ENCODE measurements around the gene ZFP28. TPM values are rescaled to one million over a fixed set of nuclear protein-coding genes. Genes with fewer than 3 reads are reported as not detected.

ZFP28 gene
- total and polyA plus RNA-seq, 2 of the 8 experiments (the other 6 are each of a cell fraction or from before 2014, with no cell fraction given) = 1.6 to 4.5 TPM

DNA sequence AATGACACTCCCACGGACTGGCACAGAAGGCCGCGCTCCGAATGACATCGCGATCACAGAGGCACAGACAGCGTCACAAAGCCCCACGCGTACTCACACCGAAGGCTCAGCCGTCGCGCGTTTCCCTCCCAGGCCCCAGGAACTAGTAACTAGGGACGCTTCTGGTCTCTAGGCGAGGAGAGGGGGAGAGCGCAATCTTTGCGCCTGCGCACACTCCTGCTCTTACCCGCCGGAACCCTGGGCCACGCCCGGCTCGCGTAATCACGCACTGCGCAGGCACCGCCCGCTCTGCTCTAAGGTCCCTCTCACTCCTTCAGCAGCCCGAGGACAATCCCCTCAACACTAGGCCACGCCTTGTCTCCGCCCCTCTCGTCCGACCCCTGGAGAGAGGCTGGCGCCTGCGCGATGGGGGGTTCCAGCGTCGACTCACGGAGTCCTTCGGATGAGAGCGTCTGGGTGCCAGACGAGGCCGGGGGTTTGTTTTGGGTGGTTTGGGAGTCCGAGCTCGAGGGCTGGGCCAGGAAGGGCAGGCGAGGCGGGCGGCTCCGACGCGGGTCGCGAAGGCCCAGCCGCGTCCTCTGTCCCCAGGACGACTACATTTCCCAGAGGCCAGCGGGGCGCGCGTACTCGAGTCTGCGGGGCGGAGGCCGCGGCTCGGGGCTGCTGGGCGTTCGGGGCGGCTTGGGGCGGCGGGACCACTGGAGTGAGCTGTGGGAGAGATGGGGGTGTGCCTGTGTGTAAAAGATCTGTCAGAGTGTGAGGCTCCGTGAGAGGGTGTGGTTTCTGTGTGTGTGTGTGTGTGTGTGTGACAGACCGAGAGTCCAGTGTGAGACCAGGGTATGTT lies 31.1 kb upstream of the ZFP28 start, which contains the start of gene ZNF471:
Gene ZNF471, plus strand, starts transcription at position 410 of the 844 bp plus-strand sequence. CDS start 3,717 bp downstream, outside the sequence.
- H4K20me1 ChIP-seq (replicated peaks in 1 of 2; ENCODE audit: control insufficient read depth in 1 of 2, insufficient read depth in 2 of 2, low read length in 2 of 2) = peaks cover 0 to 2% of the 10 kb centered on the region in 2 experiments
- peaks cover 0 to 10% (median 2%) of the 10 kb centered on the region in 4 experiments; a peak in 5 of 7 replicates for H3K4me1 ChIP-seq (replicated peaks in 1 of 4; ENCODE audit: control insufficient read depth in 3 of 4, insufficient read depth in 4 of 4, low read length in 3 of 4)
- peak within 1 kb of the TSS; percentile 90 for H3K56ac ChIP-seq (replicated peaks; ENCODE audit: insufficient read length, low read depth, low read length)
- no peak within 1 kb of the TSS for H2BK20ac ChIP-seq (ENCODE audit: low read length)
- CTCF ChIA-PET (ENCODE audit: partially characterized antibody) = interaction anchor here (0.7 to 1.7 kb wide), 3 partner anchors 17 to 442 kb away, joined by 3 read pairs; partner anchors contain the start of gene ZFP28
- H3K23ac ChIP-seq (ENCODE audit: insufficient read length) = no peak within 1 kb of the TSS
- H4K91ac ChIP-seq (replicated peaks; ENCODE audit: insufficient read length, low read length) = peak within 1 kb of the TSS; percentile 73
- H3K4me2 ChIP-seq (ENCODE audit: insufficient read depth in 1 of 2, low read depth in 2 of 2, low read length in 2 of 2) = peak within 1 kb of the TSS; percentile 100
- peak within 1 kb of the TSS; percentile 10; the same call in 1 of the 2 replicates for H2BK12ac ChIP-seq (ENCODE audit: low read depth, low read length)
- POLR2A ChIA-PET (ENCODE audit: partially characterized antibody) = interaction anchor here (1.1 to 1.8 kb wide), 3 partner anchors 11 to 31 kb away, joined by 3 to 8 read pairs (median 4); partner anchors contain the start of gene ZFP28
- DNase-seq (ENCODE audit: low read depth in 1 of 2, low spot score in 2 of 2) = peak; percentile 88 to 93
- H3K27ac ChIP-seq (ENCODE audit: low read depth, low read length) = peak within 1 kb of the TSS; percentile 78
- no peak within 1 kb of the TSS for H3K14ac ChIP-seq (ENCODE audit: insufficient read length)
- H3K23me2 ChIP-seq (ENCODE audit: low read depth, low read length) = peaks cover 14% of the 10 kb centered on the region
- peak within 1 kb of the TSS; percentile 25 for H3K4ac ChIP-seq (replicated peaks; ENCODE audit: insufficient read length, low read depth, low read length)
- H3K9ac ChIP-seq (replicated peaks in 1 of 4; ENCODE audit: extremely low read depth in 1 of 4, low read depth in 3 of 4, low read length in 3 of 4) = peak within 1 kb of the TSS in 3 of 4 experiments; percentile 87 to 90 (median 90); a peak in 6 of 7 replicates
- H2AFZ ChIP-seq (ENCODE audit: low read length) = peak within 1 kb of the TSS; percentile 100
- peak within 1 kb of the TSS; percentile 98 for H4K5ac ChIP-seq (ENCODE audit: insufficient read length, low read depth, low read length)
- no peak within 1 kb of the TSS; the same call in 1 of the 2 replicates for H2AK5ac ChIP-seq (ENCODE audit: low read depth, low read length)
- WGBS, 2 experiments (ENCODE audit: extremely low coverage in 1 of 2, insufficient coverage in 1 of 2, insufficient read length in 1 of 2, insufficient replicate concordance in 2 of 2, low coverage in 1 of 2, low lambda C conversion rate in 2 of 2, missing lambda C conversion rate in 1 of 2) = 2% methylated on average over 67 of the region's 74 CpGs; no CpG with 5 or more reads in 1 of the 2 experiments
- H2BK15ac ChIP-seq (ENCODE audit: low read length) = no peak within 1 kb of the TSS
- H3K36me3 ChIP-seq (ENCODE audit: control insufficient read depth in 2 of 4, insufficient read depth in 4 of 4, low read length in 3 of 4) = no peaks in the 10 kb centered on the region
- peak; percentile 86 for FAIRE-seq
- H3K9me3 ChIP-seq (ENCODE audit: insufficient read depth in 2 of 2, low read depth in 1 of 2, low read length in 1 of 2) = peaks cover 4 to 12% of the 10 kb centered on the region in 2 experiments; a peak in 2 of 4 replicates
- no peak within 1 kb of the TSS for H2BK120ac ChIP-seq (replicated peaks; ENCODE audit: low read depth, low read length)
- H3K79me2 ChIP-seq (ENCODE audit: control insufficient read depth in 1 of 2, insufficient read depth in 2 of 2, low read length in 2 of 2) = no peaks in the 10 kb centered on the region
- H3K79me1 ChIP-seq (ENCODE audit: low read depth, low read length) = no peaks in the 10 kb centered on the region
- H2BK5ac ChIP-seq (ENCODE audit: low read depth, low read length) = peak within 1 kb of the TSS; percentile 79
- H3K27me3 ChIP-seq (replicated peaks in 1 of 4; ENCODE audit: control insufficient read depth in 3 of 4, extremely low read depth in 1 of 4, insufficient read depth in 3 of 4, low read length in 3 of 4) = peaks cover 0 to 5% (median 2%) of the 10 kb centered on the region in 4 experiments; a peak in 3 of 7 replicates
- H3K4me3 ChIP-seq (ENCODE audit: extremely low read depth in 1 of 4, insufficient read depth in 2 of 4, low read depth in 3 of 4, low read length in 4 of 4) = peak within 1 kb of the TSS; percentile 73 to 98 (median 80)
- no peak within 1 kb of the TSS for H3K18ac ChIP-seq (ENCODE audit: extremely low read depth, low read length)
- H4K8ac ChIP-seq (ENCODE audit: extremely low read depth, insufficient read depth, low read length) = peak within 1 kb of the TSS; percentile 98
- TF ChIP-seq POLR2A (IDR thresholded peaks at IDR 0.05; ENCODE audit: control extremely low read depth in 1 of 2, low read depth in 2 of 2, low read length in 2 of 2) (peak in 1 of 2 experiments; percentile 45; a peak in 1 of 3 replicates), SIX5 (IDR thresholded peaks at IDR 0.05; ENCODE audit: low read depth, low read length) (peak; percentile 37; the same call in 1 of the 2 replicates), CREB1 (IDR thresholded peaks at IDR 0.05) (peak; percentile 54), PHF8 (conservative IDR thresholded peaks at IDR 0.05; ENCODE audit: low read depth, low read length) (peak; percentile 84), SRF (IDR thresholded peaks at IDR 0.05; ENCODE audit: low read depth, low read length) (no peak), CHD2 (IDR thresholded peaks at IDR 0.05; ENCODE audit: low read length) (0 out of 2 replicates have a peak, but pooled peaks have one; percentile 18), EP300 (IDR thresholded peaks at IDR 0.05; ENCODE audit: borderline replicate concordance in 1 of 2, low read depth in 2 of 2, low read length in 2 of 2) (no peak), KDM1A (IDR thresholded peaks at IDR 0.05; ENCODE audit: borderline replicate concordance, low read length) (no peak), TAF1 (IDR thresholded peaks at IDR 0.05; ENCODE audit: low read depth, low read length) (0 out of 2 replicates have a peak, but pooled peaks have one; percentile 26), EGR1 (IDR thresholded peaks at IDR 0.05; ENCODE audit: borderline replicate concordance, low read depth, low read length) (no peak)
- TF ChIP-seq, protein P1, sequence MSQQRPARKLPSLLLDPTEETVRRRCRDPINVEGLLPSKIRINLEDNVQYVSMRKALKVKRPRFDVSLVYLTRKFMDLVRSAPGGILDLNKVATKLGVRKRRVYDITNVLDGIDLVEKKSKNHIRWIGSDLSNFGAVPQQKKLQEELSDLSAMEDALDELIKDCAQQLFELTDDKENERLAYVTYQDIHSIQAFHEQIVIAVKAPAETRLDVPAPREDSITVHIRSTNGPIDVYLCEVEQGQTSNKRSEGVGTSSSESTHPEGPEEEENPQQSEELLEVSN (IDR thresholded peaks at IDR 0.05) = peak; percentile 76
